HepG2 (cell line): ENCODE measurements around the gene EGFL8. TPM values are rescaled to one million over a fixed set of nuclear protein-coding genes. Genes with fewer than 3 reads are reported as not detected.

Source experiments
- CEBPG ChIP-seq: IDR thresholded peaks from 2 replicates; pipeline ENCODE4 v1.6.1; 2016
- CHCHD3 ChIP-seq: sonication (generic); formaldehyde crosslinking; IDR thresholded peaks from 2 replicates; pipeline ENCODE4 v1.8.0; 2022; ENCODE audit warnings: mild to moderate bottlenecking, missing genetic modification reagents, moderate library complexity
- KDM2A ChIP-seq: sonication (generic); formaldehyde crosslinking; IDR thresholded peaks from 2 replicates; pipeline ENCODE4 v1.4.0; 2020; ENCODE audit warnings: low read depth, missing genetic modification reagents, borderline replicate concordance
- KDM5B ChIP-seq: sonication (generic); formaldehyde crosslinking; IDR thresholded peaks from 2 replicates; pipeline ENCODE4 v1.4.0; 2020; ENCODE audit warnings: missing genetic modification reagents, mild to moderate bottlenecking, borderline replicate concordance
- NR2F2 ChIP-seq: IDR thresholded peaks from 2 replicates; pipeline ENCODE4 v1.6.1; 2012; ENCODE audit warnings: low read depth, inconsistent platforms, borderline replicate concordance
- RBFOX2 ChIP-seq: fragments of 200-400 bp; formaldehyde crosslinking; IDR thresholded peaks from 2 replicates; pipeline ENCODE4 v1.6.1; 2017; ENCODE audit warnings: low read depth, mild to moderate bottlenecking, low read length
- SRY ChIP-seq: sonication (generic); formaldehyde crosslinking; IDR thresholded peaks from 2 replicates; pipeline ENCODE4 v1.8.0; 2022; ENCODE audit warnings: mild to moderate bottlenecking, missing genetic modification reagents
- ZBTB7A ChIP-seq: sonication (generic); formaldehyde crosslinking; IDR thresholded peaks from 2 replicates; pipeline ENCODE4 v1.8.0; 2022; ENCODE audit warnings: mild to moderate bottlenecking, missing genetic modification reagents
- ZNF510 ChIP-seq: sonication (generic); formaldehyde crosslinking; IDR thresholded peaks from 2 replicates; pipeline ENCODE4 v1.4.0; 2020; ENCODE audit warnings: low read depth, mild to moderate bottlenecking, missing genetic modification reagents
- ZNF562 ChIP-seq: sonication (generic); formaldehyde crosslinking; IDR thresholded peaks from 2 replicates; pipeline ENCODE4 v1.8.0; 2022; ENCODE audit warnings: missing genetic modification reagents, borderline replicate concordance
- ZNF619 ChIP-seq: sonication (generic); formaldehyde crosslinking; IDR thresholded peaks from 2 replicates; pipeline ENCODE4 v1.4.0; 2020; ENCODE audit warnings: mild to moderate bottlenecking, missing genetic modification reagents
- ZNF629 ChIP-seq: sonication (generic); formaldehyde crosslinking; conservative IDR thresholded peaks from 2 replicates; pipeline ENCODE4 v1.5.0; 2020; ENCODE audit warnings: missing genetic modification reagents
- ZSCAN25 ChIP-seq: sonication (generic); formaldehyde crosslinking; IDR thresholded peaks from 2 replicates; pipeline ENCODE4 v1.8.0; 2022; ENCODE audit warnings: mild to moderate bottlenecking, missing genetic modification reagents
- polyA plus RNA-seq, 8 experiments: library from polyadenylated mRNA; depleted of rRNA in 3 of 8; stranded (reverse) in 7 of 8; unstranded in 1 of 8; fragments of >200 nt; fragmentation: Illumina TruSeq in 4 of 8; extraction: Trizol in 4 of 8; gene quantifications; 2 replicates each; pipeline versions ENCODE4 v1.2.1 to v1.2.3, GENCODE V29; 2011 to 2016; ENCODE audit warnings: low read depth in 4 of 8, missing spikeins in 1 of 8, mixed read lengths in 1 of 8; ENCODE audit not compliant: insufficient read depth in 1 of 8
- total RNA-seq, 5 experiments: library from RNA; depleted of rRNA; stranded (reverse); fragments of >200 nt; fragmentation: Illumina TruSeq; extraction: Trizol; gene quantifications; 2 replicates each; pipeline ENCODE4 v1.2.3, GENCODE V29; 2016; ENCODE audit warnings: low read depth in 1 of 5
- TF ChIP-seq, protein P1 (sequence below): sonication (generic); formaldehyde crosslinking; IDR thresholded peaks from 2 replicates; pipeline ENCODE4 v1.8.0; 2022; ENCODE audit warnings: mild to moderate bottlenecking, missing genetic modification reagents, borderline replicate concordance
- TF ChIP-seq, protein P2 (sequence below): IDR thresholded peaks from 2 replicates; pipeline ENCODE4 v1.6.1; 2016; ENCODE audit warnings: missing compliant biosample characterization, missing genetic modification reagents, borderline replicate concordance
- TF ChIP-seq, protein P3 (sequence below): sonication (generic); formaldehyde crosslinking; IDR thresholded peaks from 2 replicates; pipeline ENCODE4 v1.4.0; 2020; ENCODE audit warnings: missing genetic modification reagents, low read depth, mild to moderate bottlenecking, borderline replicate concordance
- TF ChIP-seq, protein P4 (sequence below): sonication (generic); formaldehyde crosslinking; IDR thresholded peaks from 2 replicates; pipeline ENCODE4 v1.4.0; 2020; ENCODE audit warnings: mild to moderate bottlenecking, missing genetic modification reagents
- TF ChIP-seq, protein P5 (sequence below): sonication (generic); formaldehyde crosslinking; IDR thresholded peaks from 2 replicates; pipeline ENCODE4 v1.9.0; 2022; ENCODE audit warnings: missing genetic modification reagents, mild to moderate bottlenecking, borderline replicate concordance

Gene EGFL8
- total and polyA plus RNA-seq, 2 of the 13 experiments (the other 11 are each of a cell fraction or from before 2014, with no cell fraction given) = 10.0 to 11.5 TPM

DNA sequence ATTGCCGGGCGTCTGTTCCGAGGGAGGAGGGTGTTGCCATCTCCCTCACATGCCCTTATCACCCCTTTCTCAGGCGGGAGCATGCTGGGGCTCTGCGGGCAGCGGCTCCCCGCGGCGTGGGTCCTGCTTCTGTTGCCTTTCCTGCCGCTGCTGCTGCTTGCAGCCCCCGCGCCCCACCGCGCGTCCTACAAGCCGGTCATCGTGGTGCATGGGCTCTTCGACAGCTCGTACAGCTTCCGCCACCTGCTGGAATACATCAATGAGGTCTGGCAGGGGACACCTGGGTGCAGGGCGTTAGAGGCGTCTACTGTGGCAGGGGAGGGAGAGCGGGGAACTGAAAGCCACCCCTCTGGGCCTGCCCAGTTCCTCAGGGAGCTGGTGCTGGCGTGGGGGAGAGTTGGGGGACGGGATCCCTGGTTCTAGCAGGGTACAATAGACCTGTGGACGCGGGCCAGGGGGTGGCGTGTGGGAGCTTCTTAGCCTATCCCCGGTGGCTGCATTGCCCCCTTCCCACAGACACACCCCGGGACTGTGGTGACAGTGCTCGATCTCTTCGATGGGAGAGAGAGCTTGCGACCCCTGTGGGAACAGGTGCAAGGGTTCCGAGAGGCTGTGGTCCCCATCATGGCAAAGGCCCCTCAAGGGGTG is 9.8 kb upstream of the EGFL8 start (continued):
- TF ChIP-seq, protein P1, sequence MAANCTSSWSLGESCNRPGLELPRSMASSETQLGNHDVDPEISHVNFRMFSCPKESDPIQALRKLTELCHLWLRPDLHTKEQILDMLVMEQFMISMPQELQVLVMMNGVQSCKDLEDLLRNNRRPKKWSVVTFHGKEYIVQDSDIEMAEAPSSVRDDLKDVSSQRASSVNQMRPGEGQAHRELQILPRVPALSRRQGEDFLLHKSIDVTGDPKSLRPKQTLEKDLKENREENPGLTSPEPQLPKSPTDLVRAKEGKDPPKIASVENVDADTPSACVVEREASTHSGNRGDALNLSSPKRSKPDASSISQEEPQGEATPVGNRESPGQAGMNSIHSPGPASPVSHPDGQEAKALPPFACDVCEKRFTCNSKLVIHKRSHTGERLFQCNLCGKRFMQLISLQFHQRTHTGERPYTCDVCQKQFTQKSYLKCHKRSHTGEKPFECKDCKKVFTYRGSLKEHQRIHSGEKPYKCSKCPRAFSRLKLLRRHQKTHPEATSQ = no peak
- TF ChIP-seq, protein P2, sequence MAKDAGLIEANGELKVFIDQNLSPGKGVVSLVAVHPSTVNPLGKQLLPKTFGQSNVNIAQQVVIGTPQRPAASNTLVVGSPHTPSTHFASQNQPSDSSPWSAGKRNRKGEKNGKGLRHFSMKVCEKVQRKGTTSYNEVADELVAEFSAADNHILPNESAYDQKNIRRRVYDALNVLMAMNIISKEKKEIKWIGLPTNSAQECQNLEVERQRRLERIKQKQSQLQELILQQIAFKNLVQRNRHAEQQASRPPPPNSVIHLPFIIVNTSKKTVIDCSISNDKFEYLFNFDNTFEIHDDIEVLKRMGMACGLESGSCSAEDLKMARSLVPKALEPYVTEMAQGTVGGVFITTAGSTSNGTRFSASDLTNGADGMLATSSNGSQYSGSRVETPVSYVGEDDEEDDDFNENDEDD (CRISPR knock-in tag) = peak; percentile 78
- TF ChIP-seq, protein P3, sequence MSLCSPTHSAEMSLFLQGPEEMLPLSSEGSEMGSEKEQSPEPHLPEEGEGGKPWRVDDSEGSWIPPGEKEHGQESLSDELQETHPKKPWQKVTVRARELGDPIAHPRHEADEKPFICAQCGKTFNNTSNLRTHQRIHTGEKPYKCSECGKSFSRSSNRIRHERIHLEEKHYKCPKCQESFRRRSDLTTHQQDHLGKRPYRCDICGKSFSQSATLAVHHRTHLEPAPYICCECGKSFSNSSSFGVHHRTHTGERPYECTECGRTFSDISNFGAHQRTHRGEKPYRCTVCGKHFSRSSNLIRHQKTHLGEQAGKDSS = no peak
- no peak for TF ChIP-seq NR2F2
- no peak for TF ChIP-seq ZNF510 (CRISPR knock-in tag)
- peak; percentile 88; the same call in 1 of the 2 replicates for TF ChIP-seq KDM2A
- peak; percentile 62; the same call in 1 of the 2 replicates for TF ChIP-seq ZNF619 (CRISPR knock-in tag)
- TF ChIP-seq CHCHD3 (CRISPR knock-in tag) = no peak
- TF ChIP-seq CEBPG (CRISPR knock-in tag) = peak; percentile 34; the same call in 1 of the 2 replicates
- TF ChIP-seq, protein P4, sequence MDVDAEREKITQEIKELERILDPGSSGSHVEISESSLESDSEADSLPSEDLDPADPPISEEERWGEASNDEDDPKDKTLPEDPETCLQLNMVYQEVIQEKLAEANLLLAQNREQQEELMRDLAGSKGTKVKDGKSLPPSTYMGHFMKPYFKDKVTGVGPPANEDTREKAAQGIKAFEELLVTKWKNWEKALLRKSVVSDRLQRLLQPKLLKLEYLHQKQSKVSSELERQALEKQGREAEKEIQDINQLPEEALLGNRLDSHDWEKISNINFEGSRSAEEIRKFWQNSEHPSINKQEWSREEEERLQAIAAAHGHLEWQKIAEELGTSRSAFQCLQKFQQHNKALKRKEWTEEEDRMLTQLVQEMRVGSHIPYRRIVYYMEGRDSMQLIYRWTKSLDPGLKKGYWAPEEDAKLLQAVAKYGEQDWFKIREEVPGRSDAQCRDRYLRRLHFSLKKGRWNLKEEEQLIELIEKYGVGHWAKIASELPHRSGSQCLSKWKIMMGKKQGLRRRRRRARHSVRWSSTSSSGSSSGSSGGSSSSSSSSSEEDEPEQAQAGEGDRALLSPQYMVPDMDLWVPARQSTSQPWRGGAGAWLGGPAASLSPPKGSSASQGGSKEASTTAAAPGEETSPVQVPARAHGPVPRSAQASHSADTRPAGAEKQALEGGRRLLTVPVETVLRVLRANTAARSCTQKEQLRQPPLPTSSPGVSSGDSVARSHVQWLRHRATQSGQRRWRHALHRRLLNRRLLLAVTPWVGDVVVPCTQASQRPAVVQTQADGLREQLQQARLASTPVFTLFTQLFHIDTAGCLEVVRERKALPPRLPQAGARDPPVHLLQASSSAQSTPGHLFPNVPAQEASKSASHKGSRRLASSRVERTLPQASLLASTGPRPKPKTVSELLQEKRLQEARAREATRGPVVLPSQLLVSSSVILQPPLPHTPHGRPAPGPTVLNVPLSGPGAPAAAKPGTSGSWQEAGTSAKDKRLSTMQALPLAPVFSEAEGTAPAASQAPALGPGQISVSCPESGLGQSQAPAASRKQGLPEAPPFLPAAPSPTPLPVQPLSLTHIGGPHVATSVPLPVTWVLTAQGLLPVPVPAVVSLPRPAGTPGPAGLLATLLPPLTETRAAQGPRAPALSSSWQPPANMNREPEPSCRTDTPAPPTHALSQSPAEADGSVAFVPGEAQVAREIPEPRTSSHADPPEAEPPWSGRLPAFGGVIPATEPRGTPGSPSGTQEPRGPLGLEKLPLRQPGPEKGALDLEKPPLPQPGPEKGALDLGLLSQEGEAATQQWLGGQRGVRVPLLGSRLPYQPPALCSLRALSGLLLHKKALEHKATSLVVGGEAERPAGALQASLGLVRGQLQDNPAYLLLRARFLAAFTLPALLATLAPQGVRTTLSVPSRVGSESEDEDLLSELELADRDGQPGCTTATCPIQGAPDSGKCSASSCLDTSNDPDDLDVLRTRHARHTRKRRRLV = peak; percentile 26; the same call in 1 of the 2 replicates
- TF ChIP-seq RBFOX2 = peak; percentile 71
- TF ChIP-seq KDM5B (CRISPR knock-in tag) = peak; percentile 62; the same call in 1 of the 2 replicates
- TF ChIP-seq, protein P5, sequence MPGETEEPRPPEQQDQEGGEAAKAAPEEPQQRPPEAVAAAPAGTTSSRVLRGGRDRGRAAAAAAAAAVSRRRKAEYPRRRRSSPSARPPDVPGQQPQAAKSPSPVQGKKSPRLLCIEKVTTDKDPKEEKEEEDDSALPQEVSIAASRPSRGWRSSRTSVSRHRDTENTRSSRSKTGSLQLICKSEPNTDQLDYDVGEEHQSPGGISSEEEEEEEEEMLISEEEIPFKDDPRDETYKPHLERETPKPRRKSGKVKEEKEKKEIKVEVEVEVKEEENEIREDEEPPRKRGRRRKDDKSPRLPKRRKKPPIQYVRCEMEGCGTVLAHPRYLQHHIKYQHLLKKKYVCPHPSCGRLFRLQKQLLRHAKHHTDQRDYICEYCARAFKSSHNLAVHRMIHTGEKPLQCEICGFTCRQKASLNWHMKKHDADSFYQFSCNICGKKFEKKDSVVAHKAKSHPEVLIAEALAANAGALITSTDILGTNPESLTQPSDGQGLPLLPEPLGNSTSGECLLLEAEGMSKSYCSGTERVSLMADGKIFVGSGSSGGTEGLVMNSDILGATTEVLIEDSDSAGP (CRISPR knock-in tag) = peak; percentile 76; the same call in 1 of the 2 replicates
- peak; percentile 37; the same call in 1 of the 2 replicates for TF ChIP-seq ZSCAN25 (CRISPR knock-in tag)
- TF ChIP-seq ZNF562 (CRISPR knock-in tag) = no peak
- TF ChIP-seq ZBTB7A (CRISPR knock-in tag) = no peak; the same call in 1 of the 2 replicates
- TF ChIP-seq ZNF629 = no peak
- peak; percentile 14; the same call in 1 of the 2 replicates for TF ChIP-seq SRY (CRISPR knock-in tag)
